ENCODE results near the gene ZDHHC14.
A peak's percentile ranks its signal among the peaks of the same experiment; 100 is the strongest.

The ZDHHC14 gene

DNA sequence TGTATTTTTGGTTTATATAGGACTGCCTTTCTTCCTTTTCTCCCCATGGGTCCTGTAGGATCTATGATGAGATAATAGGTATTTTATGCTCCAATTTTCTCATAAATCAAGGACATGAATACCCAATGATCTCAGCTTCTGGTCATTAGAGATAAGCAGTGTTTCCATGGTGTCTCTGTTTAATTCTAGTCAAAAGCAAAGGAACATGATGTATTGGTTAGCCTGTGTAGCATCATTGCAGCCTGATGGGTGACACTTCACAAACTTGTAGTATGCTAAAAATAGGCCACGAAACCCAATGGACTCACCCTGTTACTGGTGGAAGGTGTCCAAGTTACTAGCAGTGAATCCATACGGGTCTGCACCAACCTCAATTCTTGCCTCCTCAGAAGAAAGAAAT, 325.9 kb downstream of the ZDHHC14 start:
- Histone ChIP-seq H3K27me3 (ENCODE audit: low read depth) (no peaks in the 10 kb centered on the region), H3K36me3 (replicated peaks) (no peaks in the 10 kb centered on the region), H3K4me3 (no peak overlapping the region), H3K9me3 (no peaks in the 10 kb centered on the region), H3K4me1 (no peaks in the 10 kb centered on the region)
- in situ Hi-C loops (cut with MboI; ENCODE audit: low sequenced_read_pairs), result no loop called here
- no peak for DNase-seq (ENCODE audit: low spot score in 2 of 2)

DNA sequence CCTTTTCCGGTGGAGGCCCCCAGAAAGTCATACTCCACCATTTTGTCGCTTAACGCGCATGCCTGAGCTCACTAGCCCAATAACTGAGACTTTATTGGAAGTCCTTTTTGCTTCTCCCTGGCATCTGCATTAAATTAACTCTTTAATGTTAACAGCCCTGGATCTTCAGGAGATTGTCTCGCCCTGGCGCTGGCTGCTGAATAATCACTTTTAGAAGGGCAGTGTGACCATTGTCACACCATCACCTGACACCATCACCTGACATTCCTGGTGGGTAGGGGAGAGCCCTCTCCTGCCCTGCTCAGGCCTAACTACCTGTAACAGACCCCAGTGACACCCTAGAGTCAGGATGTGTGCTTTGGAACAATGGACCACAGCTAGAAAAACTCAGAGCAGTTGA, 326.6 kb downstream of the ZDHHC14 start:
- no peaks in the 10 kb centered on the region for H3K27me3 ChIP-seq (ENCODE audit: low read depth)
- H3K9me3 ChIP-seq, result no peaks in the 10 kb centered on the region
- no peaks in the 10 kb centered on the region for H3K4me1 ChIP-seq
- DNase-seq (ENCODE audit: low spot score in 2 of 2), result no peak
- H3K36me3 ChIP-seq (replicated peaks), result no peaks in the 10 kb centered on the region
- no peak overlapping the region for H3K4me3 ChIP-seq
- in situ Hi-C loops (cut with MboI; ENCODE audit: low sequenced_read_pairs), result no loop called here

DNA sequence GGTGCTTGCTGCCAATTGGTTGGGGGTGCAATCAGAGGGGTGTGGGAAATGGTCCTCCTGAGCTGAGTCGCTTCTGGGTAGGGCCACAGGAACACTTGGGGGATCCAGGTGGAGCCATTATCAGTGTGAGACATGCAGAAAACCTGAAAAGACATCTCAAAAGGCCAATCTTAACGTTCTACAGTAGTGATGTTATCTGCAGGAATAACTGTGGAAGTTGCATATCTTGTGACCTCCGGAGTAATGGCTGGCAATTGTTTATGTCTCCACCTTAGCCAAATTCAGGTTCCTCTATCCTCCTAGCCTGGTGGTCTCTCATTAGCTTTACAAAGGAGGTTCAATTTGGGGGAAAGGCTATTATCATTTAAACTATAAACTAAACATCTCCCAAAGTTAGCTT, 327.2 kb downstream of the ZDHHC14 start:
- H3K27me3 ChIP-seq (ENCODE audit: low read depth), result no peaks in the 10 kb centered on the region
- no peak overlapping the region for H3K4me3 ChIP-seq
- DNase-seq (ENCODE audit: low spot score in 2 of 2), result no peak
- no peaks in the 10 kb centered on the region for H3K4me1 ChIP-seq
- H3K9me3 ChIP-seq, result no peaks in the 10 kb centered on the region
- in situ Hi-C loops (cut with MboI; ENCODE audit: low sequenced_read_pairs), result no loop called here
- H3K36me3 ChIP-seq (replicated peaks), result no peaks in the 10 kb centered on the region

DNA sequence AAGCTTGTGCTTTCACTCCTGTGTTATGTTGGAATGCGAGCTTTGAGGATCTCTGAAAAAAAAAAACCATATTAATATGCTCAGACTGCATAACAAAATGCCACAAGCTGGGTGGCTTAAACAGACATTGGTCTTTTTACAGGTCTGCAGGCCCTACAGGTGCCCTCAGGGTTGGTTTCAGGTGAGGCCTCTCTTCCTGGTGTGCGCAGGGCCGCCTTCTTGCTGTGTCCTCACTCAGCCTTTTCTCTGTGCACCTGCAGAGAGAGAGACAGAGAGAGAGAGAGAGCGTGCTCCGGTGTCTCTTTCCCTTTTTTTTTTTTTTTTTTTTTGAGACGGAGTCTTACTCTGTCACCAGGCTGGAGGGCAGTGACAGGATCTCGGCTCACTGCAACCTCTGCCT, 327.9 kb downstream of the ZDHHC14 start:
- Histone ChIP-seq H3K27me3 (ENCODE audit: low read depth) (no peaks in the 10 kb centered on the region), H3K9me3 (no peaks in the 10 kb centered on the region), H3K4me1 (no peaks in the 10 kb centered on the region), H3K36me3 (replicated peaks) (no peaks in the 10 kb centered on the region), H3K4me3 (no peak overlapping the region)
- DNase-seq (ENCODE audit: low spot score in 2 of 2), result no peak
- in situ Hi-C loops (cut with MboI; ENCODE audit: low sequenced_read_pairs), result no loop called here

DNA sequence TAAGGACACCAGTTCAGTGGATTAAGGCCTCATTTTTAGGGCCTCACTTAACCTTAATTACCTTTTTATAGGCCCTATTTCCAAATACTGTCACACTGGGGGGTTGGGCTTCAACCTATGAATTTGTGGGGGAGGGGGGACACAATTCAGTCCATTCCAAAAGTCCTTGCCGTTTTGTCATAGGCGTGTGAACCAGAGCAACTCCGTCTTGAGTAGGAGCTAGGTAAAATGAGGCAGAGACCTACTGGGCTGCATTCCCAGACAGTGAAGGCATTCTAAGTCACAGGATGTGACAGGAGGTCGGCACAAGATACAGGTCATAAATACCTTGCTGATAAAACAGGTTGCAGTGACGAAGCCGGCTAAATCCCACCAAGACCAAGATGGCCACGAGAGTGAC, 328.6 kb downstream of the ZDHHC14 start:
- no peak for DNase-seq (ENCODE audit: low spot score in 2 of 2)
- no peaks in the 10 kb centered on the region for H3K4me1 ChIP-seq
- no peaks in the 10 kb centered on the region for H3K27me3 ChIP-seq (ENCODE audit: low read depth)
- H3K36me3 ChIP-seq (replicated peaks), result no peaks in the 10 kb centered on the region
- H3K9me3 ChIP-seq, result no peaks in the 10 kb centered on the region
- no peak overlapping the region for H3K4me3 ChIP-seq
- in situ Hi-C loops (cut with MboI; ENCODE audit: low sequenced_read_pairs), result no loop called here

DNA sequence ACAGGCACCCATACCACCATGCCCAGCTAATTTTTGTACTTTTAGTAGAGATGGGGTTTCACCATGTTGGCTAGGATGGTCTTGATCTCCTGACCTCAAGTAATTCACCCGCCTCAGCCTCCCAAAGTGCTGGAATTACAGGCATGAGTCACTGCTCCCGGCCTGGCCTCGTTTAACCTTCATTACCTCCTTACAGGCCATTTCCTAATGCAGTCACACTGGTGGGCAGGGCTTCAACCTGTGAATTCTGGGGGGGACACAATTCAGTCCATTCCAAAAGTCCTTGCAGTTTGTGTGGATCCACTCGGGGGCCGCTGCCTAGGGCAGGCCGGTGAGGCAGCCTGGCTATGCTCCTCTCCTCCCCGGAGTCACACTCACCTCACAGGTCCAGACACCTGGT, 329.6 kb downstream of the ZDHHC14 start:
- H3K4me3 ChIP-seq, result no peak overlapping the region
- no peaks in the 10 kb centered on the region for H3K9me3 ChIP-seq
- no peak for DNase-seq (ENCODE audit: low spot score in 2 of 2)
- peaks cover under 1% of the 10 kb centered on the region for H3K4me1 ChIP-seq
- H3K36me3 ChIP-seq (replicated peaks), result no peaks in the 10 kb centered on the region
- no peaks in the 10 kb centered on the region for H3K27me3 ChIP-seq (ENCODE audit: low read depth)
- in situ Hi-C loops (cut with MboI; ENCODE audit: low sequenced_read_pairs), result no loop called here

DNA sequence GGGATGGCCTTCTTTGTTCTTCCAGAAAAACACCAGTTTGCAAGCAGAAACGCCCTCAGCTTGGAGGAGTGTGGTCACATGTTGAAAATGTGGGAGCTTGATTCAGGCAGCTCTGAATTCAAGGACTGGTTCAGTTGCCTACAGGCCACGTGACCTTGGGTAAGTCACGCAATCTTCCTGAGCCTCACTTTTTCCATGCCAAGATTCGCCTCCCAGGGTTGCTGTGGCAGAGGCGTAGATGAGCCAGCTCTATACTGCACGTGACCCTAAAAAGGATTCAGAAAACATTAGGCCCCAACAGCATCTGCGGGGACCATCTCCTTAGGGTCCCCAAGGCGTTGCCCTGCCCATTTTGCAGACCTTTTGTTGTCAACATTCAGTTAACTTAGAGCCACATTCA, 330.1 kb downstream of the ZDHHC14 start:
- in situ Hi-C loops (cut with MboI; ENCODE audit: low sequenced_read_pairs), result no loop called here
- Histone ChIP-seq H3K9me3 (no peaks in the 10 kb centered on the region), H3K4me3 (no peak overlapping the region), H3K27me3 (ENCODE audit: low read depth) (0 out of 2 replicates have a peak, but pooled peaks cover under 1% of the 10 kb centered on the region), H3K36me3 (replicated peaks) (no peaks in the 10 kb centered on the region), H3K4me1 (peaks cover 6% of the 10 kb centered on the region)
- DNase-seq (ENCODE audit: low spot score in 2 of 2), result no peak

DNA sequence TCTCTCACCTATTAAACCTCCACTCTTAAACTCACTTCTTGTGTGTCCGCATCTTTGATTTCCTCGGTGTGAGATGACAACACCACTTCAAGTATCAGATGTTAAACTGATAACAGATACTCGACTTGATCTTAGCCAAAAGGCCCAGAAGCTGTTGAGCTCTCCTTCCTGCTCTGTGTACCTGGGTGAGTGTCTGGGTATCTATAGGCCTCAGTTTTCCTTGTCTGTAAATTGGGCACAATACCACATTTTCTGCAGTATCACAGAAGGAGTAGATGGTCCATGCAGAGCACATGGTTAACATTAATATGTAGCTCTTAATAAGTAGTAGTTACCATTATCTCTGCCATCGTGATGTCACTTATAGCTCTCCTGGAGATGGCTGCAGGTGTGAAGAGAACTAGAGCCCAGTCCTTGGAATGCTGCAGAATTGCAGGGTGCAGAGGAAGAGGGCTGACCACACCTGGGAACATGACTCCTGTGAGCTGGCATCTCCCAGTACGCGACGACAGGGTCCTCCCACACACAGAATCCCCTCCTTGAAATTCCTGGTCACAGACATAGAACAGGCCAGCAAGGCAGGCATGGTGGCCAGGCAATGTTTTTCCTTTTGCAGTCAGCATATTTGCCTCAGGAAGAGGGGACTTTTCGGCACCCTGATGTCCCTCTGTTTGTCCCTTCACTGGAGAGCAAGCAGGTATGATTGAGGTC, 331.8 kb downstream of the ZDHHC14 start:
- Histone ChIP-seq H3K9me3 (no peaks in the 10 kb centered on the region), H3K27me3 (ENCODE audit: low read depth) (0 out of 2 replicates have a peak, but pooled peaks cover 2% of the 10 kb centered on the region), H3K36me3 (replicated peaks) (no peaks in the 10 kb centered on the region), H3K4me3 (no peak overlapping the region), H3K4me1 (peaks cover 17% of the 10 kb centered on the region)
- in situ Hi-C loops (cut with MboI; ENCODE audit: low sequenced_read_pairs), result no loop called here
- no peak for DNase-seq (ENCODE audit: low spot score in 2 of 2)

DNA sequence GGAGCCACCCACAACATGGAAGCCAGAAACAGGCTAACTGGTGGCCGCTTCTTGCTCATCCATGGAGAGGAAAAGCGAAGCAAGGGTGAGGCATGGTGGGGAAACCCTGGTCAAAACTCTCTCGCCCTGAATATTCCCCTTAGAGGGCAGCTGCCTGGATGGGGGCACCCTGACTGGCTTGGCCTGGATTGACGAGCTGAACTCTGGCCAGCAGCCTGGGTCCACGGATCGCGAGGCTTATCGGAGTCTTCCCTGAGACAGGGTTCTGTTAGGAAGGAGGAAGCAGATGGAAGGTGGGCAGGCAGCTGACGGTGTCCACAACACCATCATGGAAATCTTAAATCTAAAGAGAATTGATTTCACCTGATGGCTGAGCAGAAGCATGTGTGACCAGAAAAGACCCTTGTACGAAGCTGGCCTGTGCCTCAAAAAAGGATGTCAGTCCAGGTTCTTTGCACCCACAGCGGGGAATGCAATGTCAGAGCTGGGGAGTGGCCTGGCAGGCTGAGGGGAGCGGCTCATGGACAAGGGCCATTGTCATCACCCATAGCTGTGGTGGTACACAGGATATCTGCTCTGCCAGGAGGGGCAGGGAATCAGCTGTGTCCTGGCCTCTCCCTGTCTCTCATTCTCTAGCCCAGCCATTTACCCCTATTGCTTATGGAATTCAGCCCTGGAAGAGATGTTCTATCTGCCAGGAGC, 332.6 kb downstream of the ZDHHC14 start:
- no peaks in the 10 kb centered on the region for H3K36me3 ChIP-seq (replicated peaks)
- DNase-seq (ENCODE audit: low spot score in 2 of 2), result no peak
- no peaks in the 10 kb centered on the region for H3K9me3 ChIP-seq
- H3K4me1 ChIP-seq, result peaks cover 17% of the 10 kb centered on the region
- H3K4me3 ChIP-seq, result no peak overlapping the region
- H3K27me3 ChIP-seq (ENCODE audit: low read depth), result 0 out of 2 replicates have a peak, but pooled peaks cover 2% of the 10 kb centered on the region
- in situ Hi-C loops (cut with MboI; ENCODE audit: low sequenced_read_pairs), result no loop called here

DNA sequence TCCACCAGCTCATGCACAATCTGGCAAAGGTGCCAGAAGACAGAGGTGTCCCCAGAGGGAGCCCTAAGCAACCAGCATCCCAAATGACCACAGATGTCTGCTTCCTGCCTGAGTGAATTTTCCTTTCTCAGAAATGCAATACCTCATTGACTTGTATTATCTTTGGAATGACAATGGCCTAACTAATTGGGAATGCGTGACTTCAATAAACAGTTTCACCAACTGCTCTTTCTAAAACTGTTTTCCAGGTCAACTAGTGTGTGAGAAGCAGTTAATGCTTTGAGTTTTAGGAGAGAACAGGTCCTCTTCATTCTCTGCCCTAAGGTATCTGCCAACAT, 333.1 kb downstream of the ZDHHC14 start:
- Histone ChIP-seq H3K27me3 (ENCODE audit: low read depth) (0 out of 2 replicates have a peak, but pooled peaks cover 2% of the 10 kb centered on the region), H3K4me1 (peaks cover 21% of the 10 kb centered on the region), H3K4me3 (no peak overlapping the region), H3K9me3 (no peaks in the 10 kb centered on the region), H3K36me3 (replicated peaks) (no peaks in the 10 kb centered on the region)
- no peak for DNase-seq (ENCODE audit: low spot score in 2 of 2)
- in situ Hi-C loops (cut with MboI; ENCODE audit: low sequenced_read_pairs), result no loop called here

DNA sequence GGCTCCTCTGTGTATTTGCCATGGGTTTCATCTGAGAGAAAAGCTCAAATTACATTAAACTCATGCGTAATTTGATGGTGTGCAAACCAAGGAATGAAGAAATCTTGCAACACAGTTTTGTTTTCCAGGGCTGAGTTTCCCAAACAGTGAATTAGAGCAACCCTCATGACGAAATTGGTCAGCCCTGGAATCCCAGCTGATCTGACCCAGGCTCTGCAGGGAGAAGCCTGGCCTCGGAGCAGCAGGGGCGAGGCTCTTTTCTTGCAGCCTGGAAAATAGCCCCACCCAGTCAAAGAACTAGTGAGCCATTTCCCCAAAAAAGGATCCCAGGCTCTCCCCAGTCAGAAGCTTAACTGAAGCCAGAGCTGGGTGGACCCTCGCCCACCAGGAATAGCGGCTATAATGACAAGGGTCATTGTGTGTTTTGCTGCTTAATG, 334.8 kb downstream of the ZDHHC14 start:
- Histone ChIP-seq H3K36me3 (replicated peaks) (no peaks in the 10 kb centered on the region), H3K4me3 (no peak overlapping the region), H3K4me1 (peaks cover 31% of the 10 kb centered on the region), H3K27me3 (ENCODE audit: low read depth) (0 out of 2 replicates have a peak, but pooled peaks cover 2% of the 10 kb centered on the region), H3K9me3 (no peaks in the 10 kb centered on the region)
- DNase-seq (ENCODE audit: low spot score in 2 of 2), result no peak
- in situ Hi-C loops (cut with MboI; ENCODE audit: low sequenced_read_pairs), result no loop called here

DNA sequence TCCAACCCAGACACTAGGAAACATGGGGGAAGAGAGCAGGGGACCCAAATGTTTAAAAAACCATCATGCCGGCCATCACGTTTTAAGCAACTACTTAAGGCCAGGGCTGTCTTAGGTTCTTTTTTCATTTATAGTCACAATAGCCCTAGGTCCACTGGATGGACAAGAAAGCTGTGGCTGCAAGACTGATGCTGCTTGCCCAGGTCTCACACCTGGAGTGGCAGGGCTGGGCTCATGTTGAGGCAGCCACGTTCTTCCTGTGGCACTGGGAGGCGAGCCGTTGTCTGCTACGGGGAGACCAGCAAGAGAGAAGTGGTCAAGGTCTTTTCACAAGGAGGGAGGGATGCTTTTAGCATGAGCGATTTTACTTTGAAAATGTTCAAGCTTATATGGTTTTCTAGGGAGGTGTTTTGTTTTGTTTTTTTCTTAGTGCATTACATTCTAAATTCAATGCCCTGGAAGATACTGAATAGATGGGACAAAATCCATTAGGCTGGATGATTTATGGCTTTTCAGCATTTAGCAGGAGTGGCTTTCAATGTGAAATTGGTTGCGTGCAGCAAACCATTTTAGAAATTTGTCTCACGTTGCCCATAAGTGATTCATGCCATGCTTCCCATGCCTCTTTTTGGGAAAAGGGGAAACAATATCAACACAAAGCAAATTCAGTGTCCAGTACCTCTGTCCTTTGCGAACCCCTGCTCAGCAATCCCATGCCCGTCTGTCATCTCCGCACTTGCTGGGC, 335.4 kb downstream of the ZDHHC14 start:
- Histone ChIP-seq H3K4me3 (no peak overlapping the region), H3K4me1 (peaks cover 31% of the 10 kb centered on the region), H3K9me3 (no peaks in the 10 kb centered on the region), H3K27me3 (ENCODE audit: low read depth) (0 out of 2 replicates have a peak, but pooled peaks cover 2% of the 10 kb centered on the region), H3K36me3 (replicated peaks) (no peaks in the 10 kb centered on the region)
- in situ Hi-C loops (cut with MboI; ENCODE audit: low sequenced_read_pairs), result no loop called here
- DNase-seq (ENCODE audit: low spot score in 2 of 2), result peak in 1 of 2 experiments; percentile 29

DNA sequence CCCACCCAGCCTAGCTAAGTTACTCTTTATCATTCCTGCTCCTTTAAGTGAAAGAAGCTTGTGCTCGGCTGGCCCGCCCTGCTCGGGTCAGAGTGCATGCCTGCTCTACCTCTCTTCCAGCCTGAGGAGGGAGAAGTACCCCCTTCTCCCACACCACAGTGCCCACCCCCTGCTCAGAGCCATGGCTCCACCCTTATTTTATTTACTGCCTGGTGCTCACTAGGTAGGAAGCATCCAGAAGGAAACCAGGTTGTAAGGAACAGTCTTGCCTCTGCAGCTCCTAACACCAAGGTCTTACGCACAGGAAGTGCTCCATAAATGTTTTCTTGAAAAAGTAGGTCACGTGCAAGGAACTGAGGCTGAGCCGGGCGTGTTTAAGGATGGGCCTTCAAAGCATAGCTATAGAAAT, 336.4 kb downstream of the ZDHHC14 start:
- in situ Hi-C loops (cut with MboI; ENCODE audit: low sequenced_read_pairs), result no loop called here
- Histone ChIP-seq H3K9me3 (no peaks in the 10 kb centered on the region), H3K4me1 (peaks cover 31% of the 10 kb centered on the region), H3K36me3 (replicated peaks) (no peaks in the 10 kb centered on the region), H3K27me3 (ENCODE audit: low read depth) (0 out of 2 replicates have a peak, but pooled peaks cover 2% of the 10 kb centered on the region), H3K4me3 (no peak overlapping the region)
- DNase-seq (ENCODE audit: low spot score in 2 of 2), result no peak

Data from HAP-1 (cell line).